Left hindlimb (tissue), 1 donor: ENCODE results near the gene ATXN2.
"Not testable (repeated sequence)": the region's sequence is repeated elsewhere in the genome, so short reads cannot be mapped to it uniquely, and the experiment has no call there.

ENCODE experiments used
- DNase-seq: peaks from one replicate; pipeline ENCODE4 v3.0.0-alpha.2; 2018

ATXN2 gene

DNA sequence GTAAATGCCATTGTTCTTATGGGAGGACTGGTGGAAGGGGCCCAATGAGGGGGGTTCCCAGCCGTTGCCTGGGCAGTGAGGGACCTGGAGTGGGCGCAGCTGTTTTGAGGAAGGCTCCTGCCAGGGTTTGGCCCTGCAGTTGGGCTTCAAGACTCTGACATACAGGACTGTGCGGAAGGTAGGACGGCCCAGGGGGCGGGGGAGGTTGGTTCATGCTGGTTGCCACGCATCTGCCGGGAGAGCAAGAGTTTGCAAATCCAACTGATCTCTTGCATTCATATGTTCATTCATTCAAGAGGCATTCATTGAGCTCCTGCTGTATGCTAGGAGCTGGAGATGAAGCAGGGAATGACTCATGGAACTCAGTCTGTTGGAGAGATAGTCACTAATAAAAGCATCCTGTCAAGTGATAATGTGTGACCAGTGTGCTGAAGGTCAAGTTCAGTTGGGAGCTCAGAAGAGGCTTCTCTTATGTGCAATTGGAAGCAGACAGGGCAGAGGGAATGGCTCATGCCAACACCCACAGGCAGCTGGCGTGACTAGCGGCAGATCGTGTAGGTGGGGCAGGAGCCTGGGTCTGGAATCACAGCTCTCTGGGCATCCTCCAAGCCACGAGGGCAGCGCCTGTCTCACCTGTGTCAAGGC, 185.6 kb downstream of the ATXN2 start:
- DNase-seq = no peak

DNA sequence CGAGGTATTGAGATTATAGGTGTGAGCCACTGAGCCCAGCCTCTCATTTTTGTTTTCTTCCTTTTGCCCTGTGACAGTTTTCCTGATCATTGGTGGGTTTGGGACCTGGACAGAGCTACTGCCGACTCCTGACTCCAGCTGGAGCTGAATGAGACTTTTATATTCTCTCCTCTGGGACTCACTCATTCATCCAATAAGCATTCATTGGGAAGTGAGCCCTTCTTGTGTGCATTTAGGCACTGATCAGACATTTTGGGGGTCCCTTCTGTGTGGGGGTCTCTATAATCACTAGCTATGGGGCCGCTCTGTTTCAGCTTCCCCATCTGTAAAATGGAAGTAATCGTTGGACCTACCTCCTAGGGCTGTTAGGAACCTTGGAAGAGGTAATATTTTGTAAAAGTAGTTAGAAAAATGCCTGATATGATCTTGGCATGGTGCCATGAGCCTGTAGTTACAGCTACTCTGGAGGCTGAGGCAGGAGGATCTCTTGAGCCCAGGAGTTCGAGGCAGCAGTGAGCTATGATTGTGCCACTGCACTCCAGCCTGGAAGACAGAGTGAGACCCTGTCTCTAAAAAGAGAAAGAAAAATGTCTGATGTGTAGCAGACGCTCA, 186.2 kb downstream of the ATXN2 start:
- no peak for DNase-seq

DNA sequence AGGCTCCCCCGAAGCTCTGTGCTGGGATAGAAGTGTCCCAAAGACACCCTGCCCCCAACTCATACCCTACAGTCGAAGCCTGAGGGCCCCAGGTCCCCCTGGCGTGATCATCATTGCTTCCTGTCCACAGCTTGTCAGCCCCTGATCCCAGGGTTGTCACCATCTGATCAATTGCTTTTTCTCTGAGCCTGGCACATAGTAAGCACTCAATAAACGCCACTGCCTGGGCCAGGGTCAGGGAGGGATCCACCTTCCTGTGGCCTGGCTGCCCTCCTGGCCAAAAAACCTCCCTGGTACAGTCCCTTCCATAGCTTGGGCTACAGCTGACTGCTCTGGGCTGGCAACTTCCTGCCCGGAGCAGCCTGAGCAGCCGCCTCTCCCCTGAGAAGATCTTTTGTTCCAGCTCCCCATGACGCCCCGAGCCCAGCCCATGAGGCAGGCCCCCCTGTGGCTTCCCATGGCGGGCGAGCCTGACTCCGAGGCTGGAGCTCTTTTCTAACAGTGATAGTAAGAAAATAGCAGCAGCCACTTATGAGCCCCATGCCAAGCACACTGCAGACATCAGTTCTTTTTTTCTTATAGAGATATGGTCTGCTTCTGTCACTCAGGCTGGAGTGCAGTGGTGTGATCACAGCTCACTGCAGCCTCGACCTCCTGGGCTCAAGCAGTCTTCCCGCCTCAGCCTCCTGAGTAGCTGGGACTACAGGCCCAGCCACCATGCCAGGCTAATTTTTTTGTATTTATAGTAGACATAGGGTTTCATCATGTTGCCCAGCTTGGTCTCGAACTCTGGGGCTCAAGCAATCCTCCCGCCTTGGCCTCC, 186.9 kb downstream of the ATXN2 start:
- no peak for DNase-seq

DNA sequence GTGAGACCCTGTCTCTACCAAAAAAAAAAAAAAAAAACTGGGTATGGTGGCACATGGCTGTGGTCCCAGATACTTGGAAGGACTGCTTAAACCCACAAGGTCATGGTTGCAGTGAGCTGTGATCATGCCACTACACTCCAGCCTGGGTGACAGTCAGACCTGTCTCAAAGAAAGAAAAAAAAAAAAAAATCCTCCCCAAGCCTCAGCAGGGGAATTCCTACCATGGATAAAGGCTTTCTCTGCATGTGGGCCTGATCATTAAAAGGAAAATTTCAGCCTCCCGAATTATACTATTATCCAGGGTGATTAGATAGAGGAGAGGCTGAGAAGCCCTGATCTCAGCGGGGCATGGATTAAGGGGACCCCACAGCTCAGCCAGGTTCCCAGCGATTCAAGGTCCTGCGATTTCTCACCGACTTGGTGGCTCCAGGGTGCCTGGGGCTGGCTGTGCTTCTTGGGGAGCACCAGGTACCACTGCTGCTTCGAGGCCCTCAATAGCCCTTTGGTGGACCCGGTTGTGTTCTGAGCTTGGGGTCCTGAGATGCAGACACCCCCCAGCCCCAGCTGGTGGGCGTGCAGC, 187.8 kb downstream of the ATXN2 start:
- DNase-seq = no peak

DNA sequence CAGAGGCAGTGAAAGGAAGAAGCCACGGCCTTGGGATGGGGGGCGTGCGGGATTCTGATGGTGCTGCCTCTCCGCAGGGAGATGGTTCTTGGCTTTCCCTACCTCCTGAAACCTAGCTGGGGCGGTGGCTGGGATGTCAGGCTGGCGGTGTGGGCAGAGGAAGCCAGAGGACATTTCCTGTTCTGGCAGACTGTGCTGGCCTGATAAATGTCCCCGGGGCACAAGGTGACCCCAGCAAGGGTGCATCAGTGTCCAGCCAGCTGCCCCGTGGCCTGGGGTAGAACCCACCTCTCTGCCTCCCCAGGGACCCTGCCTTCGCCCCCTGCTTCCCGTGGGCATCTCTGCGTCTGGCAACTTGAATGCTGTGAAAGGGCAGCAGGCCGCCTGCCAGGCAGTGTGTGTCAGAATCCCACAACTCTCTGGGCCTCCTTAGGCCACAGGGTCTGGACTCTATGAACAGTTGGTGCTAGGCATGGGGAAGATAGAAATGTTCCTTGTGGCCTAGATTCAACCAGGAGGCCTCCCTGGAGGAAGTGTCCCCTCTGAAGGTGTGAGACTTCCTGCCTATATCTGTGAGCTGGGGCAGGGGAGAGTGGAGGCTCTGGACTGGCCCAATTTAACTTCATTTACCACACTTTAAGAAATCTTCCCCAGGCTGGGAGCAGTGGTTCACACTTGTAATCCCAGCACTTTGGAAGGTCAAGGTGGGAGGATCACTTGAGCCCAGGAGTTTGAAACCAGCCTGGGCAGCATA, 188.5 kb downstream of the ATXN2 start:
- DNase-seq = no peak

DNA sequence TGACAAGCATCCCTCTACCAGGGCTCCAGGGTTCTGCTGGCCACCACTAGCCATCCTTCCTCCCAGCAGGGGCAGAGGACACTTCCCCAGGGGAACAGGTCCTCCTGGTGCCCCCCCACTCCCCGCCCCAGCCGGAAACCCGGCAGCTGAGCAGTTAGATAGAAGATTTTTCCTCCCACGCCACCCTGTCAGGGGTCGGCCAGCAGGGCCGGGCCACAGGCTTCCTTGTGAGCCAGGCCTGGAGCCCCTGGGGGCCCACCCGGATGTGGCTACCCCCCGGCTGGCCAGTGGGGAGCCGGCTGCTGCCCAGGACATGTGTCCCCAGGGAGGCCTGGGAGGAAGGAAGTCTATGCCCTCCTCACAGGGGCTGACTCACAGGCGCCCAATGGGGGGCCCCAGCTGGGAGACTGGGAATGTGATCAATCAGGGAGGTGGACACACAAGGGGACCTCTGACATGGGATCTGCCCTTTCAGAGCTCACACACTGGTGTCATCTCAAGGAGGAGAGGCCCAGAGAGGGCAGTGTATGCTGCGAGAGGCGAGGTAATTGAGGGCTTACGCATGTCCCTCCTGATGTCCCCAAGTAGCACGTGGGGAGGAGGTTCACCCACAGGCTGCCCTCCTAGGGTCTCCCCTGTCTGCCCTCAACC, 189.2 kb downstream of the ATXN2 start:
- DNase-seq = peak; percentile 76

DNA sequence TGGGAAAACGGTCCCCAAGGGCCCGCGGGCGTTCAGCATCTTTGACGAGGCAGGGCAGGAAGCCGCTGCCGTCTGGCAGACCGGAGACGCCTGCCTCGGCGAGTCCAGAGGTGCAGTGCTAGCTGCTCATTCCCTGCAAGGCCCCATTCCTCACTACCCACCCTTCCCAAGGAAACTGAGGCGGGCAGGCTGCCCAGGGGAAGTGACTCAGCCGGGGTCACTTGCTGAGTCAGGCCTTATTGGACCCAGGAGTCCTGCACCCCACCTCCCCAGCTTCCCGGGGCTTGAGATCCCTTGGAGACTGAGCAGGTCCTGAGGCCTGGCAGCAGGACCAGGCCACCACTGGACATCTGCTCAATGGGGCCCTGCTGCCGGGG, 189.7 kb downstream of the ATXN2 start:
- DNase-seq = no peak

DNA sequence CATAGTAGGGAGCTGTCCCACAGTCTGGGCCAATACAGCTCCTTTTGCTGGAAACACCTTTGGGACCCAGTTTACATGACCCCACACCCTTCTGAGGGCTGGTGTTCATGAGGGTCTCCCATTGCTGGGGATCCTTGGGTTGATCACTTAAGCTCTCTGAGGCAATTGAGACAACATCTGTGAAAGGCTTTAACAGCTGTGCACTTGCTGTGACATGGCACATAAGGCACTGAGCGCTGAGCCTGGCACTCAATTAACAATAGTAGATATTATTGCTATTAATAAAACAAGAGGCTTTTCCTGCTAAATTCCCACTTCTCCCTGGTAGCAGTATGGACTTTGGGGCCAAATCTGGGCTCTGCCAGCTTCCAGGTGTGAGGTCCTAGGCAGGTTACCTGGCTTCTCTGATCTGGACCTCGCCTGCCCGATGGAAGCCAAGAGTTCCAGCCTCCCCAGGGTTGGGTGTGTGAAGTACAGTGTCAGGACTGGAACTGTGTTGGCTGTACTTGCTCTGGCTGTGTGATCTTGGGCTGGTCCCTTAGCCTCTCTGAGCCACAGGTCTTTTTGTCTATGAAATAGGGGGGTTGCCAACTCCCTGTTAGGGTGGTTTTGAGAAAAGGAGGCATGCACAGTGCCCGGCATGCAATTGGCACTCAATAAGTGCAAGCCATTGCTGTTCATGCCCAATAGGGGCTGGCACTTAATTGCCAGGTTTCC, 190.3 kb downstream of the ATXN2 start:
- DNase-seq = no peak

DNA sequence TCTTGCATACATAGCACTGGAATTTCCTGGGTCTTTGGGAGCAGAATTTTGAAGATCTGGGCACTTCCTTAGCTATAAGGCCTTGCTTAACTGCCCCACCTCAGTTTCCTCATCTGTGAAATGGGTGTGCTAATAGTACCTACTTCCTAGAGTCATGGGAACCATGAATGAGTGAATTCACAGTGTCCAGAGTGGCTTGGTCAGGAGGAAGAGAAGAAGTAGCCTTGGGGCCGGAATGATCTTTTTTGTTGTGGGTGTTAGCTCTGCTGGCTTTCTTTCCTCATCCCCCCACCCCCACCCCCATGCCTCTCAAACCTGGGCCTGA, 191.0 kb downstream of the ATXN2 start:
- no peak for DNase-seq

DNA sequence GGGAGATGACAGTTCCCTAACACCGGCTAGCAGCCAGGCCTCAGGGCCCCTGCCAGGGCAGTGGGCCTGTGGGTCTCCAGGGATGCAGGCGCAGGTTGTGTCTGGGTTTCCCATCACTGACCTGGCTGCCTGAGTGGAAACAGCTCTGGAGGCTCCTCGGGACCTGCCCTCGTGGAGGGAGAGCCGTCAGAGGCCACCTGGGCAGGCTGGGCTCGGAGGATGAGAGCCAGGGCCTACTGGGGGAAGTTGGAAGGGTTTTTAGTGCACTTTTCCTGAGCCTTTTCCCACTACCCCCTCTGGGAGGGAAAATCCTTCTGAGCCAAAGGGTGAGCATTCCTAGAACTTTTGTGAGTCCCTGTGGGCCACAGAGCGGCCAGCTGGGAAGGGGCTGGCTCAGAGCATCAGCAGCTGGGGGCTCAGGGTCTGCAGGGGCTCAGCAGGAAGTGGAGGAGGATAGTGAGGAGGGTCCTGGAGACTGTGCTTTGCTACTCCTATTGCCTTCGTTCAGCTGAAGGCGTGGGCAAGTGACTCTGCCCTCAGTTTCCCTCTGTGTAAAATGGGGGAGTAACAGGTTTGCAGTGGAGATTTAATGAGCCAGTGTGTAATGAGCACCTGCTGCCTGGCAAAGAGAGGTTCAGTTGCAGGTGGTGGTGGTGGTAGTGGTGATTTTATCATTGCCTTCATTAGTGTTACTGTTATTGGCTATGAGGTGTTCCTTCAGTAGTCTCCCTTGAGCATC, 191.6 kb downstream of the ATXN2 start:
- no peak for DNase-seq

DNA sequence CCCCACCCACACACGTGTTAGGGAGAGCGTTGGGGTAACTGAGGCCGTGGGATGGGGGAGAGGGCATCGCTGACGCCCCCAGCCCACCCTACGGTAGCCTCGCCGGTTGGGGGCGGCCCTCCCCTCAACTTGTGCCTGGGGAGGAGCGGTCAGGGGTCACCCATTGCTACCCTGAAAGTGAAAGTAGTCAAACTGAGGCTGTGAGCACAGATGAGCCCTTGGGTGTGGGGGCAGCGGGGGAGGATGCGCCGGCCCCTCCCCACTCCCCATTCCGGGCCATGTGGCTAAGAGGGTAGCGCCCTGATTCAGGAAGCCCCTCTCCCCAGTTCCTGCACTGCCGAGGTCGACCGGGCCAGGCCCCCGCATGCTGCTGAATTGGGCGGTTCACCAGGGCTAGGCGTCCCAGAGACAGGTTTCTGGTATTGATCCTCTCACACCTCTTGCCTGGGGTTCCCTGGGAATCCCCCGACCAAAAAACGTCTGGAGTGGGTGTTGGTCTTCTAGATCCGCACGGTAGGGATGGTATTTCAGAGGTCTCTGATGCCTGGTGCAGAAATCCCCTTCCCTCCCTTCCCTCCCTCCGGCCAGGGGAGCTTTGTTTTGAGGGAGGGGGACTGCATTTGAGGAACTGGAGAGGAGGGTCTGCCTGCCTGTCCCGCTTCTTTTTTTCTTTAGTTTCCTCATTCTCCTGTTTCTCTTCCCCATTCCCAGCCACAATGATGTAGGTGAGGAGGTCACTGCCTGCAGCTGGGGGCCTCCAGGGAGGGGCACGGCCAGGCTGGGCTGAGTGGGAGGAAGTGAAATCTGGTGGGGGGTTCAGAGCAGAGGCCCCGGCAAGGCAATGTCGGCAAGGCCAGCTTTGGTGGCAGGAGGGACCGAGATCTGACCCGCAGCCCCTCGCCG, 192.4 kb downstream of the ATXN2 start:
- no peak for DNase-seq

DNA sequence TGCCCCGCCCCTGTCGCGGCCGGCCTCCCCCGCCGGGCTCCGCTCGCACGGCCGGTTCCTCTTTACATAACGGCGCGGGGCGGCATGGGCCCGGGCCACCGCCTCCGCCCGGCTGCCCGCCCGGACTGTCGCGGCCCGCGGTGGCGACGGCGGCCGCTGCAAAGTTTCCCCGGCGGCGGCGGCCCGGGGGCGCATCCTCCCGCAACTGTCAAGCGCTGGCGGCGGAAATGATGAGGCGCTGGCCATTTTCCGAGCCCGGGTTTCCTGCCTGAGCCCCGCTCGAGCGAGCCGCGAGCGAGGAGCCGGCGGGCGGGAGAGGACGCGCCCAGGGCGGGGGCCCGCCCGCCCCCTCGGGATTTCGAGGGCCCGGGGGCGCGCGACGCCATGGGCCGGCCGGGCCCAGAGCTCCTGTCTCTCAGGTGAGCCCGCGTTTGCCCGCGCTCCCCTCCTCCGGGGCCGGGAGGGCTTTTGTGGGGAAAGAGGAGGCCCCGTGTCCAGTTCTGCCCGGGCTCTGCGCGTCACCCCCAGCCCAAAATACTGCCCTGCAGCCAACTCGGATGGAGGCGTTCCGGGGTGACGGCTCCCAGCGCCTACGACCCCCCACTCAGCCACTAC, 193.1 kb downstream of the ATXN2 start, which contains the start of gene SH2B3:
SH2B3 (plus strand) TSS at position 65 of the 615 bp plus-strand sequence. CDS start 12,223 bp downstream, outside the sequence.
- DNase-seq = peak; percentile 73

DNA sequence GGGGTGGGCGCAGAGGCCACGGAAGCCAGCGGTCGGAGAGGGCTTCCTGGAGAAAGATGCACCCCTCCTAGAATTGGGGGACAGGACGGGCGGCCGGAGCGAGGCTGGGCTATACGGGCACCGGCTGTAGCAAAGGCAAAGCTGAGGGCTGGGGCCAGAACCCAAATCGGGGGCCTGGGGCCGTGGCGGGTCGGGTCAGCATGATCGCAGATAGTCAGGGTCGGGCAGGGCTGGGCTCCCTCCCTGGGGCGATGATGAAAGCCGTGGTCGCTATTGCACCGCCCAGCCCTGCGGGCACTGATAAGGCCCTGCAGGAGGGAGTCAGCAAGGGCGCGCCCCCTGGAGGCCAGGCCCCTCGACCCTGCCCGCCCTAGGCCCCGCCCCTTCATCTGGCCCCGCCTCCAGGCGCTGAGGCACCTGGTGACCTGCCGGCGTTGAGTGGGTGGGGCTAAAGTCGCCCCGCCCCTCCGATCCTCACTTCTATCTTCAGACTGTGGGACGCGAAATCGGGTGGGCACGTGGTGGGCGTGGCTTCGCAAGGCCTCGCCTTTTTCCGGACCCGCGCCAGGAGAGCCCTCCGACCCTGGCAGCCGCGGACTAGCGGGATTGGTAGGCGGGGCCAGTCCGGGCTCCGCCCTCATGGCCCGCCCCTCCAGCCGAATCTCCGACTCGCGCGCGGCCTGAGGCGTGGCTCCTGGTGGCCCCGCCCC, 193.8 kb downstream of the ATXN2 start:
- peak; percentile 91 for DNase-seq

DNA sequence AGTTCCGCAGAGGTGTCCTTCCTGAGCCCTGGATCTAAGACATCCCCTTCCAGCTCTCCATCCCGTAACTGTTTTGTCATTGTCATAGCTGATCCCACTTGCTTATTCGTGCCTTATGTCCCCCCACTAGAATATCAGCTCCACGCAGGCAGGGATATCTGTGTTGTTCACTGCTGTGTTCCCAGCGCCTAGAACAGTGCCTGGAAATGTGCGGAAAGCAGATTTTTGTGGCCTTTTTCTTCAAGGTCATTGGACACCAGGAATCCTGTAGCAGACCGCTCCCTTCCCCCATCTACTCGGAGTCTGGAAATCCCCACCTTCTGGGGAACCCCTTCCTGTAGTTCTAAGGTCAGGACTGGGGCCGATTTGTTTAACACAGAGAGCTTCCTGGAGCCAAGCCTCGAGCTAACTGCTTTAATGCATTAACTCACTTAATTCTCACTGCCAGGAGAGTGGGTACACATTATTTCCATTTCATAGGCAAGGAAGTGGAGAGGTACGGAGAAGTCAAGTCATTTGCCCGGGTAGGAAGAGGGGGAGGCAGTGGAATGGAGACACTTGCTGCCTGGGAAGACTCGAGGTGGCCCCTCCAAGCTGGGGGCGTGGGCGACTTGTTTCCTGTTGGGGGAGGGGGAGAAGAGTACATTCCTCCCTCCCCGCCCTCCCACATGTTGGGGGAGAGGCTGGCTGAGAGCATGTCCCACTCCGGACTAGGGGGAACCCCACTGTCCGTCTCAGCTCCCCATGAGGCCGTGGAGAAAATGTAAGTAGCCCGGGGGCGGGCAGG, 194.6 kb downstream of the ATXN2 start:
- peak; percentile 61 for DNase-seq

DNA sequence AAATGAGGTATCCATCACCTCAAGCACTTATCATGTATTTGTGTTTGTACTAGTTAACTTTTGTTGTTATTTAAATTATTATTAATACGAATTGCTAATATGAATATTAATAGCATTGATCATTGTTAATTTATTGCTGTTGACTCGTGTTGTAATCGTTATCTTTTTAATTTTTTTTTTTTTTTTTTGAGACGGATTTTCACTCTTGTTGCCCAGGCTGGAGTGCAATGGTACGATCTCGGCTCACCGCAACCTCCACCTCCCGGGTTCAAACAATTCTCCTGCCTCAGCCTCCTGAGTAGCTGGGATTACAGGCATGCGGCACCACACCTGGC, 196.7 kb downstream of the ATXN2 start:
- not testable (repeated sequence) for DNase-seq
